ENCODE results near the gene ATP5PD. TPM values are rescaled to one million over a fixed set of nuclear protein-coding genes. Genes with fewer than 3 reads are reported as not detected.

ATP5PD gene
- total and polyA plus RNA-seq, 2 donors from 2014 or later: 261 to 916 TPM

DNA sequence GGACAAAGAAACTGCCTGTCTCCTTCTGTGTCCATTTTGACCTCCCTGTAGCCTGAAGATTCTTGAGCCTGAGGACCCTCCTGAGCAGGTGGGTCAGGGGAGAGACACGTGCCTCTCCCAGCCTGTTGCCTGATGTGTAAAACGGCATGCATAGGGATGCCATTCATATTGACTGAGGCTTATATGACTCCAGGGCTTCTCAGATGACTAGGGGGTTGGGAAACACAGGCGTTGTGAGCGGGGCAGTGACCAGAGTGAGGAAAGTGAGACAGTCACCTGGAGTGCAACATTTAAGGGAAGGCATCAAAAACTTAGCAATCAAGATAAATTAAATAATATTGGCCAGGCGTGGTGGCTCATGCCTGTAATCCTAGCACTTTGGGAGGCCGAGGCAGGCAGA, 35.9 kb upstream of the ATP5PD start:
- Histone ChIP-seq H3K9me3 (ENCODE audit: control insufficient read depth in 2 of 3, insufficient read depth in 1 of 3, low read length in 3 of 3) (no peaks in the 10 kb centered on the region), H3K36me3 (ENCODE audit: control insufficient read depth in 2 of 3, insufficient read depth in 3 of 3, low read length in 3 of 3) (no peaks in the 10 kb centered on the region), H3K4me1 (ENCODE audit: control insufficient read depth in 2 of 3, insufficient read depth in 2 of 3, low read depth in 1 of 3, low read length in 3 of 3) (peaks cover 4 to 39% (median 35%) of the 10 kb centered on the region in 3 donors), H3K4me3 (ENCODE audit: low read length in 3 of 3) (no peak overlapping the region), H3K27me3 (ENCODE audit: control insufficient read depth, insufficient read depth, low read length) (no peaks in the 10 kb centered on the region), H3K27ac (ENCODE audit: low read depth in 2 of 2, low read length in 2 of 2) (peak overlapping the region in 1 of 2 donors; percentile 17), H3K9ac (ENCODE audit: low read length in 3 of 3) (no peak overlapping the region)
- DNase-seq (peak in 1 of 5 donors; percentile 27), FAIRE-seq (no peak)
- TF ChIP-seq, protein P1, sequence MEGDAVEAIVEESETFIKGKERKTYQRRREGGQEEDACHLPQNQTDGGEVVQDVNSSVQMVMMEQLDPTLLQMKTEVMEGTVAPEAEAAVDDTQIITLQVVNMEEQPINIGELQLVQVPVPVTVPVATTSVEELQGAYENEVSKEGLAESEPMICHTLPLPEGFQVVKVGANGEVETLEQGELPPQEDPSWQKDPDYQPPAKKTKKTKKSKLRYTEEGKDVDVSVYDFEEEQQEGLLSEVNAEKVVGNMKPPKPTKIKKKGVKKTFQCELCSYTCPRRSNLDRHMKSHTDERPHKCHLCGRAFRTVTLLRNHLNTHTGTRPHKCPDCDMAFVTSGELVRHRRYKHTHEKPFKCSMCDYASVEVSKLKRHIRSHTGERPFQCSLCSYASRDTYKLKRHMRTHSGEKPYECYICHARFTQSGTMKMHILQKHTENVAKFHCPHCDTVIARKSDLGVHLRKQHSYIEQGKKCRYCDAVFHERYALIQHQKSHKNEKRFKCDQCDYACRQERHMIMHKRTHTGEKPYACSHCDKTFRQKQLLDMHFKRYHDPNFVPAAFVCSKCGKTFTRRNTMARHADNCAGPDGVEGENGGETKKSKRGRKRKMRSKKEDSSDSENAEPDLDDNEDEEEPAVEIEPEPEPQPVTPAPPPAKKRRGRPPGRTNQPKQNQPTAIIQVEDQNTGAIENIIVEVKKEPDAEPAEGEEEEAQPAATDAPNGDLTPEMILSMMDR (IDR thresholded peaks at IDR 0.05; ENCODE audit: borderline replicate concordance, extremely low read depth, insufficient read depth): no peak
- intact Hi-C loops (cut with DNase I): no loop called here

DNA sequence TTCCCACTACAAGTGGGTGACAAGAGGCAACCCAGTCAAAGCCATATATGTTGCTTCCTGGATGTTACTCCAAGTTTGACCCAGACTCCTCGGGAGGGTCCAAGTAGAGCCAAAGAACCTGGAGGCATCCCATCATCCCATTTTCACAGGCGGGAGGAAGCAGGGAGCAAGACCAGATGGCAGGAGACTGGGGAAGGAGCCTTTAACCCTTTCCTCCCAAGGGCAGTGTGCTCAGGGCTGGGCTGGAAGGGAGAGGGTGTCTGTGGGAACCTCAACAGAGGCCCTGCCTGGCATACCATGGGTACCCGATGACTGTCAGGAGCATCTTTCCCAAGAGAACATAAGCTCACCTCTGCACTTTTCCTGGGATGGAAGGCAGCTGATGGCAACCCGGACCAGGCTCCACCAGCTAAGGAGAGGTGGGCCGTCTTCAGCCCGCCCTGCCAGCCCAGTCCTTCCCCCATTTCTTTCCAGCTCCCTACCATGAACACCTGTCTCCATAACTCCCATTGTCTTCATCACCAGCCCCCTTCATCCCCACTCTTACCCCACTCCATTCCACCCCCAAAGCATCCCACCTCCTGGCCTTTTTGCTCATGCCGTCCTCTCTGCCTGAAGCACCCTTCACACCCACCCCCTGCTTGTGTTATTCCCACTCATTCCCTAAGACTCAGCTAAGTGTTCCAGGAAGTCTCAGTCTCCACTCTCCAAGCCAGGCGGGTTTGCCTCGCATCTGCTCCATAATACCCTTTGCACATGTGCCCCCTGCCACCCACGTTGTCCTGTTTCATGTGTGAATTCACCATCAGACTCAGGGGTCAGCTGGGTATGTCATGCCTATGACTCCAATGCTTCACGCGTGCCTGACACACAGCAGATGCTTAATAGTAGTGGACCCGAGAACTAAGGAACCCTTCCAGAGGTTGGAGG, 35.1 kb upstream of the ATP5PD start:
- DNase-seq (no peak), FAIRE-seq (no peak)
- Histone ChIP-seq H3K4me3 (ENCODE audit: low read length in 3 of 3) (no peak overlapping the region), H3K4me1 (ENCODE audit: control insufficient read depth in 2 of 3, insufficient read depth in 2 of 3, low read depth in 1 of 3, low read length in 3 of 3) (peaks cover 4 to 43% (median 37%) of the 10 kb centered on the region in 3 donors), H3K27ac (ENCODE audit: low read depth in 2 of 2, low read length in 2 of 2) (peak overlapping the region in 1 of 2 donors; percentile 17), H3K36me3 (ENCODE audit: control insufficient read depth in 2 of 3, insufficient read depth in 3 of 3, low read length in 3 of 3) (no peaks in the 10 kb centered on the region), H3K9ac (ENCODE audit: low read length in 3 of 3) (no peak overlapping the region), H3K27me3 (ENCODE audit: control insufficient read depth, insufficient read depth, low read length) (no peaks in the 10 kb centered on the region), H3K9me3 (ENCODE audit: control insufficient read depth in 2 of 3, insufficient read depth in 1 of 3, low read length in 3 of 3) (no peaks in the 10 kb centered on the region)
- TF ChIP-seq, protein P1 (IDR thresholded peaks at IDR 0.05; ENCODE audit: borderline replicate concordance, extremely low read depth, insufficient read depth): no peak
- intact Hi-C loops (cut with DNase I): no loop called here

DNA sequence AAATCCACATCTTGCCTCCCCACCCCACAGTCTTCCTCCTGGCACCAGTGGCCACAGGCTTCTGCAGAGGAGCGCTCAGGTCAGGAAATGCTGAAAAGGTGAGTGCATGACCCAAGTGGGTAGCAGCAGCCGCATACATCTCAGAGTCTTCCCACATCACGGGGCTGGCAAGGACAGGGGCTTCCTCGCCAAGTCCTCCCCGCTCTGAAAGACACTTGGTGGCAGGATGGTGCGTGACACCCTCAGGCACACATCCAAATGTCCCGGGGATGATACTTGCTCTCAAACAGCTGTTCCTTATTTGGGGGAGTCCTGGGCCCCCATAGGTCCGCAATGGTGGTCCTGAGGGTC, 32.2 kb upstream of the ATP5PD start:
- no peaks in the 10 kb centered on the region for H3K27me3 ChIP-seq (ENCODE audit: control insufficient read depth, insufficient read depth, low read length)
- H3K9me3 ChIP-seq (ENCODE audit: control insufficient read depth in 2 of 3, insufficient read depth in 1 of 3, low read length in 3 of 3): no peaks in the 10 kb centered on the region
- H3K4me3 ChIP-seq (ENCODE audit: low read length in 3 of 3): no peak overlapping the region
- H3K4me1 ChIP-seq (ENCODE audit: control insufficient read depth in 2 of 3, insufficient read depth in 2 of 3, low read depth in 1 of 3, low read length in 3 of 3): peaks cover 4 to 41% (median 22%) of the 10 kb centered on the region in 3 donors
- FAIRE-seq: no peak
- H3K36me3 ChIP-seq (ENCODE audit: control insufficient read depth in 2 of 3, insufficient read depth in 3 of 3, low read length in 3 of 3): no peaks in the 10 kb centered on the region
- H3K9ac ChIP-seq (ENCODE audit: low read length in 3 of 3): peak overlapping the region in 2 of 3 donors; percentile 22 to 81
- intact Hi-C loops (cut with DNase I): no loop called here
- peak overlapping the region; percentile 85 to 95 for H3K27ac ChIP-seq (ENCODE audit: low read depth in 2 of 2, low read length in 2 of 2)
- DNase-seq: no peak
- TF ChIP-seq, protein P1 (IDR thresholded peaks at IDR 0.05; ENCODE audit: borderline replicate concordance, extremely low read depth, insufficient read depth): no peak

Data from kidney (tissue), 14 donors.